ENCODE measurements around the gene PTGIR.

The PTGIR gene

GRCh38 chr19:46598372-46598917 is 26.4 kb downstream of the PTGIR start:
- no peak for DNase-seq

- no peak for DNase-seq
These were observed 28.9 kb downstream of the PTGIR start for GRCh38 chr19:46596008-46596407.

- DNase-seq = no peak
These were observed 33.0 kb downstream of the PTGIR start for GRCh38 chr19:46591870-46592269.

- DNase-seq = no peak
These were observed 33.6 kb downstream of the PTGIR start for GRCh38 chr19:46591254-46591653.

GRCh38 chr19:46587861-46588260 is 37.0 kb downstream of the PTGIR start:
- DNase-seq = no peak

- no peak for DNase-seq
These were observed 38.6 kb downstream of the PTGIR start for GRCh38 chr19:46586294-46586693.

- no peak for DNase-seq
These were observed 39.4 kb downstream of the PTGIR start for GRCh38 chr19:46585539-46585938.

GRCh38 chr19:46580247-46580646 is 44.6 kb downstream of the PTGIR start:
- DNase-seq = no peak

GRCh38 chr19:46579361-46579879 is 45.5 kb downstream of the PTGIR start:
- DNase-seq = peak; percentile 47

GRCh38 chr19:46578450-46578849 is 46.4 kb downstream of the PTGIR start:
- DNase-seq = no peak

GRCh38 chr19:46574533-46574932 is 50.4 kb downstream of the PTGIR start:
- peak; percentile 37 for DNase-seq

GRCh38 chr19:46573679-46574498 is 51.0 kb downstream of the PTGIR start:
- no peak for DNase-seq

GRCh38 chr19:46571495-46571894 is 53.4 kb downstream of the PTGIR start:
- DNase-seq = no peak
